ENCODE data around the gene EXOC3. TPM values are rescaled to one million over a fixed set of nuclear protein-coding genes. Genes with fewer than 3 reads are reported as not detected.
"Not testable (repeated sequence)": the region's sequence is repeated elsewhere in the genome, so short reads cannot be mapped to it uniquely, and the experiment has no call there.

Gene EXOC3
- total RNA-seq, 2 experiments from 2014 or later: 41.6 to 41.7 TPM

- Mint-ChIP-seq H3K27ac (no peak overlapping the region), H3K4me1 (ENCODE audit: low read depth) (peaks cover 8% of the 10 kb centered on the region), H3K9me3 (no peaks in the 10 kb centered on the region), H3K4me3 (no peak overlapping the region), H3K36me3 (ENCODE audit: low read depth) (no peaks in the 10 kb centered on the region), H3K27me3 (ENCODE audit: low read depth) (peaks cover 3% of the 10 kb centered on the region)
- CTCF ChIA-PET: no interaction called here
- intact Hi-C loops (cut with micrococcal nuclease): no loop called here
- DNase-seq: no peak
These were observed 41.6 kb downstream of the EXOC3 start for GRCh38 chr5:484556-484955.

GRCh38 chr5:485113-485945 is 42.4 kb downstream of the EXOC3 start:
- H3K9me3 Mint-ChIP-seq: no peaks in the 10 kb centered on the region
- intact Hi-C loops (cut with micrococcal nuclease): no loop called here
- H3K4me1 Mint-ChIP-seq (ENCODE audit: low read depth): peaks cover 8% of the 10 kb centered on the region
- CTCF ChIA-PET: no interaction called here
- H3K4me3 Mint-ChIP-seq: no peak overlapping the region
- peaks cover 3% of the 10 kb centered on the region for H3K27me3 Mint-ChIP-seq (ENCODE audit: low read depth)
- DNase-seq: no peak
- no peaks in the 10 kb centered on the region for H3K36me3 Mint-ChIP-seq (ENCODE audit: low read depth)
- no peak overlapping the region for H3K27ac Mint-ChIP-seq

- Mint-ChIP-seq H3K36me3 (ENCODE audit: low read depth) (no peaks in the 10 kb centered on the region), H3K27me3 (ENCODE audit: low read depth) (peaks cover 3% of the 10 kb centered on the region), H3K9me3 (no peaks in the 10 kb centered on the region), H3K4me3 (no peak overlapping the region), H3K27ac (no peak overlapping the region), H3K4me1 (ENCODE audit: low read depth) (peaks cover 8% of the 10 kb centered on the region)
- intact Hi-C loops (cut with micrococcal nuclease): no loop called here
- DNase-seq: peak; percentile 44
- CTCF ChIA-PET: no interaction called here
These were observed 43.0 kb downstream of the EXOC3 start for GRCh38 chr5:485946-486491.

- H3K27me3 Mint-ChIP-seq (ENCODE audit: low read depth); intact Hi-C loops (cut with micrococcal nuclease); H3K4me1 Mint-ChIP-seq (ENCODE audit: low read depth); H3K27ac Mint-ChIP-seq; H3K9me3 Mint-ChIP-seq; H3K4me3 Mint-ChIP-seq; CTCF ChIA-PET; DNase-seq; H3K36me3 Mint-ChIP-seq (ENCODE audit: low read depth): not testable (repeated sequence)
These were observed 43.6 kb downstream of the EXOC3 start for GRCh38 chr5:486597-486996.

GRCh38 chr5:488241-488640 is 45.3 kb downstream of the EXOC3 start:
- no peak for DNase-seq
- Mint-ChIP-seq H3K27ac (no peak overlapping the region), H3K4me3 (no peak overlapping the region), H3K9me3 (no peaks in the 10 kb centered on the region), H3K4me1 (ENCODE audit: low read depth) (peaks cover 8% of the 10 kb centered on the region), H3K36me3 (ENCODE audit: low read depth) (no peaks in the 10 kb centered on the region), H3K27me3 (ENCODE audit: low read depth) (peaks cover 3% of the 10 kb centered on the region)
- CTCF ChIA-PET: no interaction called here
- intact Hi-C loops (cut with micrococcal nuclease): no loop called here

GRCh38 chr5:488744-489688 is 46.0 kb downstream of the EXOC3 start:
- H3K27me3 Mint-ChIP-seq (ENCODE audit: low read depth): peaks cover 3% of the 10 kb centered on the region
- H3K4me1 Mint-ChIP-seq (ENCODE audit: low read depth): peaks cover 8% of the 10 kb centered on the region
- CTCF ChIA-PET: no interaction called here
- H3K9me3 Mint-ChIP-seq: no peaks in the 10 kb centered on the region
- no peak overlapping the region for H3K27ac Mint-ChIP-seq
- H3K36me3 Mint-ChIP-seq (ENCODE audit: low read depth): no peaks in the 10 kb centered on the region
- no peak overlapping the region for H3K4me3 Mint-ChIP-seq
- no peak for DNase-seq
- intact Hi-C loops (cut with micrococcal nuclease): no loop called here

GRCh38 chr5:489689-490080 is 46.7 kb downstream of the EXOC3 start:
- CTCF ChIA-PET: no interaction called here
- H3K9me3 Mint-ChIP-seq: no peaks in the 10 kb centered on the region
- H3K4me1 Mint-ChIP-seq (ENCODE audit: low read depth): peaks cover 8% of the 10 kb centered on the region
- DNase-seq: no peak
- intact Hi-C loops (cut with micrococcal nuclease): no loop called here
- H3K27ac Mint-ChIP-seq: no peak overlapping the region
- no peak overlapping the region for H3K4me3 Mint-ChIP-seq
- H3K27me3 Mint-ChIP-seq (ENCODE audit: low read depth): peaks cover 3% of the 10 kb centered on the region
- no peaks in the 10 kb centered on the region for H3K36me3 Mint-ChIP-seq (ENCODE audit: low read depth)

- no peak overlapping the region for H3K4me3 Mint-ChIP-seq
- intact Hi-C loops (cut with micrococcal nuclease): no loop called here
- H3K36me3 Mint-ChIP-seq (ENCODE audit: low read depth): no peaks in the 10 kb centered on the region
- no peaks in the 10 kb centered on the region for H3K27me3 Mint-ChIP-seq (ENCODE audit: low read depth)
- peaks cover 6% of the 10 kb centered on the region for H3K4me1 Mint-ChIP-seq (ENCODE audit: low read depth)
- no peaks in the 10 kb centered on the region for H3K9me3 Mint-ChIP-seq
- CTCF ChIA-PET: no interaction called here
- no peak overlapping the region for H3K27ac Mint-ChIP-seq
- DNase-seq: no peak
These were observed 47.4 kb downstream of the EXOC3 start for GRCh38 chr5:490116-491106.

- no peak overlapping the region for H3K27ac Mint-ChIP-seq
- CTCF ChIA-PET: no interaction called here
- H3K27me3 Mint-ChIP-seq (ENCODE audit: low read depth): no peaks in the 10 kb centered on the region
- no peak for DNase-seq
- intact Hi-C loops (cut with micrococcal nuclease): no loop called here
- no peaks in the 10 kb centered on the region for H3K9me3 Mint-ChIP-seq
- H3K4me1 Mint-ChIP-seq (ENCODE audit: low read depth): peaks cover 2% of the 10 kb centered on the region
- H3K4me3 Mint-ChIP-seq: no peak overlapping the region
- no peaks in the 10 kb centered on the region for H3K36me3 Mint-ChIP-seq (ENCODE audit: low read depth)
These were observed 48.3 kb downstream of the EXOC3 start for GRCh38 chr5:491119-491855.

GRCh38 chr5:491856-492155 is 48.8 kb downstream of the EXOC3 start:
- no peak overlapping the region for H3K4me3 Mint-ChIP-seq
- DNase-seq: no peak
- no peaks in the 10 kb centered on the region for H3K9me3 Mint-ChIP-seq
- H3K27me3 Mint-ChIP-seq (ENCODE audit: low read depth): no peaks in the 10 kb centered on the region
- intact Hi-C loops (cut with micrococcal nuclease): no loop called here
- no peak overlapping the region for H3K27ac Mint-ChIP-seq
- CTCF ChIA-PET: no interaction called here
- no peaks in the 10 kb centered on the region for H3K36me3 Mint-ChIP-seq (ENCODE audit: low read depth)
- H3K4me1 Mint-ChIP-seq (ENCODE audit: low read depth): no peaks in the 10 kb centered on the region

GRCh38 chr5:492314-492893 is 49.4 kb downstream of the EXOC3 start:
- CTCF ChIA-PET: interaction anchor here (0.9 kb wide), 1 partner anchor 46 kb away, joined by 3 read pairs; no protein-coding TSS in a partner anchor
- no peaks in the 10 kb centered on the region for H3K4me1 Mint-ChIP-seq (ENCODE audit: low read depth)
- no peak for DNase-seq

More at GRCh38 chr5:492314-492893, 49.4 kb downstream of the EXOC3 start:
- no peaks in the 10 kb centered on the region for H3K36me3 Mint-ChIP-seq (ENCODE audit: low read depth)
- H3K27me3 Mint-ChIP-seq (ENCODE audit: low read depth): no peaks in the 10 kb centered on the region
- intact Hi-C loops (cut with micrococcal nuclease): no loop called here
- no peaks in the 10 kb centered on the region for H3K9me3 Mint-ChIP-seq
- H3K4me3 Mint-ChIP-seq: no peak overlapping the region
- H3K27ac Mint-ChIP-seq: no peak overlapping the region

Data from activated naive CD4-positive, alpha-beta T cell treated with anti-CD3 and anti-CD28 coated beads for 36 hours (primary cell).